GM11168 (cell line): ENCODE results near the gene NEIL3.

Experiments
- in situ Hi-C: fragments of 300-500 bp; cut with MboI; formaldehyde crosslinking; loops from one replicate; pipeline ENCODE4 v1.12.0; 2022; ENCODE audit warnings: low sequenced_read_pairs; ENCODE audit not compliant: unreplicated experiment

NEIL3 gene

GRCh38 chr4:177403746-177404145 is 94.1 kb downstream of the NEIL3 start:
- in situ Hi-C loops = no loop called here

GRCh38 chr4:177404342-177404741 is 94.7 kb downstream of the NEIL3 start:
- in situ Hi-C loops = no loop called here

- in situ Hi-C loops = no loop called here
Measured at GRCh38 chr4:177404986-177405385, 95.3 kb downstream of the NEIL3 start.

DNA sequence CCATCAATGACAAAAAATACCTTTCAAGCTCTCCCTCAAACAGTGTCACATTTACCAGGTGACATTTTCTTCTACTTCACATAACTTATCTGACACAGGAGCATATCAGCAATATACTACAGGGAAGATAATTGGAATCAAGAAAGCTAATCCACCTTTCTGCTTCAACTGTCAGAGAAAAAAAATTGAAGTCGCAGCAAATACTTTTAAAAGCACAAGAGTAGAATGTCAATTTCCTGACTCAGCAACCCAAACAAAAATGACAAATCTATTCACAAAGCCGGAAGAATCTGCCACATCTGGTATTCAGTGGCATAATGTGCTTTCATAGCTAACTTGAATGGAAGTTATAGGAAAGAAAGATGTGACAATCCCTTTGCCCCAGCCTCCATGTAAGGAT is 95.8 kb downstream of the NEIL3 start:
- in situ Hi-C loops = no loop called here

DNA sequence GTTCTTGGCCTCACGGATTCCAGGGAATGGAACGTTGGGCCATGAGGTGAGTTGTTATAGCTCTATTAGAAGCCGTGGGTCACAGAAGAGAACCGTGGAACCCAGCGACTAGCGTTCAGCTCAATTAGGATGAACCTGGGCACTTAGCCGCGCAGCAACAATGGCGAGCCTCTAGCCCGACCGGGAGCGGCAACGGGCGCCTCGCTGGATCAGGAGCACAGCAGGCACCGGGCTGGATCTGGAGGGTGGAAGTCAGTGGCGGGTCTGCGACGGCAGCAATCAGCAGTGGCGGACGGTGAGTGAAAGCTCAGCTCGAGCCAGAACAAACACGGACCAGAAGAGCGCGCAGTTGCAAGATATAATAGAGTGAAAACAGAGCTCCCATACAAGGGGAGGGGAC is 98.3 kb downstream of the NEIL3 start:
- in situ Hi-C loops = no loop called here

- in situ Hi-C loops = no loop called here
Measured at GRCh38 chr4:177410566-177410965, 100.9 kb downstream of the NEIL3 start.

DNA sequence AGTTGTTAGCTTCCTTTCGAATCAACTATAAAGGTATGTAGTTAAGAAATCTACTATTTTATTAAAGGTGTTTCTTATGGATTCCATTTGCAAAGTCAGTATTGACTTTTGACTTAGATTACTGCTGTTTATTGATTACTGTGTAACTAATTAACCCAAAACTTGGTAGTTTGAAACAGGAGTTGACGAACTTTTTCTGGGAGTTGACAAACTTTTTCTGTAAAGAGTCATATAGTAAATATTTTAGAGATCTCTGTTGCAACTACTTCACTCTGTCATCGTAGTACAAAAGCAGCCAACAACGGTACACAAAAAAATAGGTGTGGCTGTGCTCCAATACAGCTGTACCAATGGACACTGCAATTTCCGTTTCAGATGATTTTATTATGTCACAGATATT is 102.3 kb downstream of the NEIL3 start:
- in situ Hi-C loops = no loop called here
